Liver (tissue), 9 donors: ENCODE measurements around the gene KRTAP4-16. TPM values are rescaled to one million over a fixed set of nuclear protein-coding genes. Genes with fewer than 3 reads are reported as not detected.

Experiments used
- DNase-seq: peaks from one replicate; pipeline ENCODE4 v3.0.0-alpha.2; 2017; ENCODE audit warnings: low spot score
- H3K27ac ChIP-seq, 2 donors: one replicate each; pipeline ENCODE4 v1.7.0; 2013; ENCODE audit warnings: inconsistent platforms in 2 of 2, low read length in 2 of 2, control low read depth in 1 of 2, low read depth in 1 of 2, mild to moderate bottlenecking in 1 of 2
- H3K27me3 ChIP-seq, 4 donors: one replicate each; pipeline versions ENCODE4 v1.6.1 to v1.7.0; 2013; ENCODE audit warnings: low read length in 3 of 4, inconsistent platforms in 1 of 4, mild to moderate bottlenecking in 1 of 4, moderate library complexity in 1 of 4; ENCODE audit not compliant: control insufficient read depth in 4 of 4, insufficient read depth in 4 of 4
- H3K36me3 ChIP-seq, 4 donors: one replicate each; pipeline versions ENCODE4 v1.6.1 to v1.7.0; 2013; ENCODE audit warnings: low read length in 3 of 4, mild to moderate bottlenecking in 3 of 4, low read depth in 1 of 4, moderate library complexity in 1 of 4; ENCODE audit not compliant: control insufficient read depth in 4 of 4, insufficient read depth in 3 of 4
- H3K4me1 ChIP-seq, 4 donors: one replicate each; pipeline versions ENCODE4 v1.6.1 to v1.7.0; 2013; ENCODE audit warnings: low read length in 3 of 4, mild to moderate bottlenecking in 3 of 4, moderate library complexity in 1 of 4; ENCODE audit not compliant: control insufficient read depth in 4 of 4, insufficient read depth in 4 of 4
- H3K4me3 ChIP-seq, 3 donors: one replicate each; pipeline versions ENCODE4 v1.6.1 to v1.7.0; 2013; ENCODE audit warnings: low read length in 3 of 3, control low read depth in 1 of 3, low read depth in 1 of 3, mild to moderate bottlenecking in 1 of 3
- H3K9ac ChIP-seq, 2 donors: one replicate each; pipeline ENCODE4 v1.7.0; 2013; ENCODE audit warnings: low read length in 2 of 2, mild to moderate bottlenecking in 2 of 2, moderate library complexity in 2 of 2, control low read depth in 1 of 2, low read depth in 1 of 2
- H3K9me3 ChIP-seq, 4 donors: one replicate each; pipeline versions ENCODE4 v1.6.1 to v1.7.0; 2013; ENCODE audit warnings: low read length in 3 of 4; ENCODE audit not compliant: control insufficient read depth in 4 of 4
- ATF3 ChIP-seq: IDR thresholded peaks from 2 replicates; pipeline ENCODE4 v1.6.1; 2016; ENCODE audit warnings: antibody characterized with exemption
- CTCF ChIP-seq: fragments of 150-350 bp; IDR thresholded peaks from 2 replicates; pipeline ENCODE4 v1.5.1; 2017; ENCODE audit warnings: improper control_type of control experiment, low read depth, low read length; ENCODE audit not compliant: missing input control
- EGR1 ChIP-seq, 2 donors: IDR thresholded peaks; 2 replicates each; pipeline ENCODE4 v1.6.1; 2016 to 2018; ENCODE audit warnings: antibody characterized with exemption in 2 of 2, low read depth in 2 of 2
- FOXA1 ChIP-seq: IDR thresholded peaks from 2 replicates; pipeline ENCODE4 v1.6.1; 2016; ENCODE audit warnings: antibody characterized with exemption
- GABPA ChIP-seq, 2 donors: IDR thresholded peaks in 1 of 2; conservative IDR thresholded peaks in 1 of 2; 2 replicates each; pipeline ENCODE4 v1.6.1; 2016; ENCODE audit warnings: antibody characterized with exemption in 2 of 2, mild to moderate bottlenecking in 1 of 2, moderate library complexity in 1 of 2
- HNF4A ChIP-seq, 2 donors: conservative IDR thresholded peaks; 2 replicates each; pipeline ENCODE4 v1.6.1; 2016; ENCODE audit warnings: antibody characterized with exemption in 2 of 2, mild to moderate bottlenecking in 2 of 2
- HNF4G ChIP-seq: IDR thresholded peaks from 2 replicates; pipeline ENCODE4 v1.6.1; 2016; ENCODE audit warnings: antibody characterized with exemption
- JUND ChIP-seq, 2 donors: IDR thresholded peaks; 2 replicates each; pipeline ENCODE4 v1.6.1; 2016; ENCODE audit warnings: antibody characterized with exemption in 2 of 2
- MAX ChIP-seq: IDR thresholded peaks from 2 replicates; pipeline ENCODE4 v1.6.1; 2016; ENCODE audit warnings: antibody characterized with exemption
- NR2F2 ChIP-seq: IDR thresholded peaks from 2 replicates; pipeline ENCODE4 v1.6.1; 2016; ENCODE audit warnings: antibody characterized with exemption
- RAD21 ChIP-seq, 2 donors: IDR thresholded peaks; 2 replicates each; pipeline ENCODE4 v1.6.1; 2016; ENCODE audit warnings: antibody characterized with exemption in 2 of 2, mild to moderate bottlenecking in 2 of 2
- REST ChIP-seq: IDR thresholded peaks from 2 replicates; pipeline ENCODE4 v1.6.1; 2016; ENCODE audit warnings: antibody characterized with exemption, mild to moderate bottlenecking
- RXRA ChIP-seq, 2 donors: IDR thresholded peaks; 2 replicates each; pipeline ENCODE4 v1.6.1; 2017 to 2018; ENCODE audit warnings: antibody characterized with exemption in 2 of 2, mild to moderate bottlenecking in 1 of 2
- SP1 ChIP-seq: IDR thresholded peaks from 2 replicates; pipeline ENCODE4 v1.6.1; 2018; ENCODE audit warnings: antibody characterized with exemption, mild to moderate bottlenecking
- TAF1 ChIP-seq: conservative IDR thresholded peaks from 2 replicates; pipeline ENCODE4 v1.6.1; 2016; ENCODE audit warnings: antibody characterized with exemption, mild to moderate bottlenecking
- YY1 ChIP-seq: IDR thresholded peaks from 2 replicates; pipeline ENCODE4 v1.6.1; 2016; ENCODE audit warnings: antibody characterized with exemption, mild to moderate bottlenecking
- ZBTB33 ChIP-seq: IDR thresholded peaks from 2 replicates; pipeline ENCODE4 v1.6.1; 2016; ENCODE audit warnings: antibody characterized with exemption
- WGBS: extraction: QIAGEN DNeasy Blood & Tissue Kit; methylation state at CpG from one replicate; pipeline ENCODE4 v1.1.7; 2013; 5-methylcytosine and 5-hydroxymethylcytosine counted together
- polyA plus RNA-seq, 2 donors: library from polyadenylated mRNA; stranded (reverse) in 1 of 2; unstranded in 1 of 2; fragments of 200-250 nt in 1 of 2; fragments of >200 nt in 1 of 2; fragmentation: Nextera tagmentation in 1 of 2; extraction: Ambion mirVana in 1 of 2; gene quantifications; one replicate each; pipeline versions ENCODE4 v1.2.1 to v1.2.3, GENCODE V29; 2013 to 2015
- total RNA-seq, 2 donors: library from RNA; depleted of rRNA; stranded (reverse); fragments of >200 nt; gene quantifications; one replicate each; pipeline ENCODE4 v1.2.3, GENCODE V29; 2014
- donor health status: healthy.
- donor health status: healthy.
- donor health status: healthy.
- donor health status: healthy.
- donor health status: healthy.

The KRTAP4-16 gene
- total and polyA plus RNA-seq, 4 donors: not detected

GRCh38 chr17:41054025-41054424, 48.0 kb downstream of the KRTAP4-16 start:
- TF ChIP-seq GABPA (IDR thresholded peaks at IDR 0.05 in 1 of 2, conservative IDR thresholded peaks at IDR 0.05 in 1 of 2): no peak
- DNase-seq: no peak
- WGBS: 87% methylated on average over 4 of the region's 4 CpGs

GRCh38 chr17:41052566-41052965, 49.4 kb downstream of the KRTAP4-16 start:
- H3K36me3 ChIP-seq: no peaks in the 10 kb centered on the region
- no peaks in the 10 kb centered on the region for H3K27me3 ChIP-seq
- H3K9ac ChIP-seq: no peak overlapping the region
- no peaks in the 10 kb centered on the region for H3K9me3 ChIP-seq
- no peak overlapping the region for H3K27ac ChIP-seq
- TF ChIP-seq NR2F2 (no peak), CTCF (no peak), FOXA1 (no peak), TAF1 (no peak), HNF4G (no peak), RAD21 (IDR thresholded peaks at IDR 0.05) (no peak), YY1 (no peak), GABPA (IDR thresholded peaks at IDR 0.05 in 1 of 2, conservative IDR thresholded peaks at IDR 0.05 in 1 of 2) (no peak), ZBTB33 (no peak), MAX (no peak), HNF4A (conservative IDR thresholded peaks at IDR 0.05) (no peak), JUND (IDR thresholded peaks at IDR 0.05) (no peak), ATF3 (no peak), RXRA (IDR thresholded peaks at IDR 0.05) (no peak), REST (no peak), EGR1 (IDR thresholded peaks at IDR 0.05; ENCODE audit: low read depth in 2 of 2) (no peak), SP1 (no peak)
- H3K4me3 ChIP-seq: no peak overlapping the region
- no peak for DNase-seq
- no peaks in the 10 kb centered on the region for H3K4me1 ChIP-seq

More at GRCh38 chr17:41054025-41054424, 48.0 kb downstream of the KRTAP4-16 start:
- Histone ChIP-seq H3K27ac (no peak overlapping the region), H3K4me3 (no peak overlapping the region), H3K36me3 (no peaks in the 10 kb centered on the region), H3K9ac (no peak overlapping the region), H3K4me1 (no peaks in the 10 kb centered on the region), H3K9me3 (no peaks in the 10 kb centered on the region), H3K27me3 (no peaks in the 10 kb centered on the region)

Other genes with a start within 250 kb of the KRTAP4-16 start
Only the 30 nearest of the 39 such genes appear.
- not detected for gene KRT39, start 135.3 kb downstream of the KRTAP4-16 start, total RNA-seq
- not detected for gene KRT39, start 135.3 kb downstream of the KRTAP4-16 start, polyA plus RNA-seq
- not detected for gene KRT40, start 117.9 kb downstream of the KRTAP4-16 start, total RNA-seq
- not detected for gene KRT40, start 117.9 kb downstream of the KRTAP4-16 start, polyA plus RNA-seq
- not detected for gene KRTAP3-3, start 108.0 kb downstream of the KRTAP4-16 start, total RNA-seq
- gene KRTAP3-3, start 108.0 kb downstream of the KRTAP4-16 start, polyA plus RNA-seq: not detected
- gene KRTAP3-2, start 102.3 kb downstream of the KRTAP4-16 start, total RNA-seq: not detected
- not detected for gene KRTAP3-2, start 102.3 kb downstream of the KRTAP4-16 start, polyA plus RNA-seq
- not detected for gene KRTAP3-1, start 93.1 kb downstream of the KRTAP4-16 start, total RNA-seq
- not detected for gene KRTAP3-1, start 93.1 kb downstream of the KRTAP4-16 start, polyA plus RNA-seq
- not detected for gene KRTAP1-5, start 75.0 kb downstream of the KRTAP4-16 start, total RNA-seq
- gene KRTAP1-5, start 75.0 kb downstream of the KRTAP4-16 start, polyA plus RNA-seq: not detected
- not detected for gene KRTAP1-4, start 72.0 kb downstream of the KRTAP4-16 start, total RNA-seq
- not detected for gene KRTAP1-4, start 72.0 kb downstream of the KRTAP4-16 start, polyA plus RNA-seq
- gene KRTAP1-3, start 67.3 kb downstream of the KRTAP4-16 start, total RNA-seq: not detected
- gene KRTAP1-3, start 67.3 kb downstream of the KRTAP4-16 start, polyA plus RNA-seq: not detected
- not detected for gene KRTAP1-1, start 60.8 kb downstream of the KRTAP4-16 start, total RNA-seq
- gene KRTAP1-1, start 60.8 kb downstream of the KRTAP4-16 start, polyA plus RNA-seq: not detected
- gene KRTAP2-1, start 54.9 kb downstream of the KRTAP4-16 start, total RNA-seq: not detected
- gene KRTAP2-1, start 54.9 kb downstream of the KRTAP4-16 start, polyA plus RNA-seq: not detected
- not detected for gene KRTAP2-2, start 47.0 kb downstream of the KRTAP4-16 start, total RNA-seq
- not detected for gene KRTAP2-2, start 47.0 kb downstream of the KRTAP4-16 start, polyA plus RNA-seq
- not detected for gene KRTAP2-3, start 42.1 kb downstream of the KRTAP4-16 start, total RNA-seq
- gene KRTAP2-3, start 42.1 kb downstream of the KRTAP4-16 start, polyA plus RNA-seq: not detected
- gene KRTAP2-4, start 36.3 kb downstream of the KRTAP4-16 start, total RNA-seq: not detected
- gene KRTAP2-4, start 36.3 kb downstream of the KRTAP4-16 start, polyA plus RNA-seq: not detected
- gene KRTAP4-7, start 18.1 kb downstream of the KRTAP4-16 start, total RNA-seq: not detected
- not detected for gene KRTAP4-7, start 18.1 kb downstream of the KRTAP4-16 start, polyA plus RNA-seq
- gene KRTAP4-8, start 4.1 kb downstream of the KRTAP4-16 start, total RNA-seq: not detected
- not detected for gene KRTAP4-8, start 4.1 kb downstream of the KRTAP4-16 start, polyA plus RNA-seq
- gene KRTAP4-9, start 3.2 kb upstream of the KRTAP4-16 start, total RNA-seq: not detected
- gene KRTAP4-9, start 3.2 kb upstream of the KRTAP4-16 start, polyA plus RNA-seq: not detected
- gene KRTAP4-11, start 16.2 kb upstream of the KRTAP4-16 start, total RNA-seq: not detected
- not detected for gene KRTAP4-11, start 16.2 kb upstream of the KRTAP4-16 start, polyA plus RNA-seq
- gene KRTAP4-12, start 22.0 kb upstream of the KRTAP4-16 start, total RNA-seq: not detected
- not detected for gene KRTAP4-12, start 22.0 kb upstream of the KRTAP4-16 start, polyA plus RNA-seq
- gene KRTAP4-6, start 38.3 kb upstream of the KRTAP4-16 start, total RNA-seq: not detected
- gene KRTAP4-6, start 38.3 kb upstream of the KRTAP4-16 start, polyA plus RNA-seq: not detected
- gene KRTAP4-5, start 47.6 kb upstream of the KRTAP4-16 start, total RNA-seq: not detected
- gene KRTAP4-5, start 47.6 kb upstream of the KRTAP4-16 start, polyA plus RNA-seq: not detected
- gene KRTAP4-4, start 58.5 kb upstream of the KRTAP4-16 start, total RNA-seq: not detected
- not detected for gene KRTAP4-4, start 58.5 kb upstream of the KRTAP4-16 start, polyA plus RNA-seq
- not detected for gene KRTAP4-3, start 66.0 kb upstream of the KRTAP4-16 start, total RNA-seq
- gene KRTAP4-3, start 66.0 kb upstream of the KRTAP4-16 start, polyA plus RNA-seq: not detected
- gene KRTAP4-2, start 76.0 kb upstream of the KRTAP4-16 start, total RNA-seq: not detected
- not detected for gene KRTAP4-2, start 76.0 kb upstream of the KRTAP4-16 start, polyA plus RNA-seq
- gene KRTAP4-1, start 82.7 kb upstream of the KRTAP4-16 start, total RNA-seq: not detected
- gene KRTAP4-1, start 82.7 kb upstream of the KRTAP4-16 start, polyA plus RNA-seq: not detected
- gene KRTAP9-1, start 87.7 kb upstream of the KRTAP4-16 start, total RNA-seq: not detected
- gene KRTAP9-1, start 87.7 kb upstream of the KRTAP4-16 start, polyA plus RNA-seq: not detected
- gene KRTAP9-2, start 124.4 kb upstream of the KRTAP4-16 start, total RNA-seq: not detected
- not detected for gene KRTAP9-2, start 124.4 kb upstream of the KRTAP4-16 start, polyA plus RNA-seq
- not detected for gene KRTAP9-3, start 130.2 kb upstream of the KRTAP4-16 start, total RNA-seq
- not detected for gene KRTAP9-3, start 130.2 kb upstream of the KRTAP4-16 start, polyA plus RNA-seq
- not detected for gene KRTAP9-8, start 135.8 kb upstream of the KRTAP4-16 start, total RNA-seq
- gene KRTAP9-8, start 135.8 kb upstream of the KRTAP4-16 start, polyA plus RNA-seq: not detected
- not detected for gene KRTAP9-4, start 147.5 kb upstream of the KRTAP4-16 start, total RNA-seq
- gene KRTAP9-4, start 147.5 kb upstream of the KRTAP4-16 start, polyA plus RNA-seq: not detected
- not detected for gene KRTAP9-9, start 153.2 kb upstream of the KRTAP4-16 start, total RNA-seq
- not detected for gene KRTAP9-9, start 153.2 kb upstream of the KRTAP4-16 start, polyA plus RNA-seq